ENCODE measurements around the gene ATP13A3.

GRCh38 chr3:194384156-194384555, 102.6 kb downstream of the ATP13A3 start:
- TF ChIP-seq CTCF (IDR thresholded peaks at IDR 0.05; ENCODE audit: insufficient read depth, low read depth, low read length) (no peak), EZH2 (IDR thresholded peaks at IDR 0.05; ENCODE audit: insufficient read depth, low read length) (no peak)
